Lung (tissue), 12 donors: ENCODE measurements around the gene TRPM3. TPM values are rescaled to one million over a fixed set of nuclear protein-coding genes. Genes with fewer than 3 reads are reported as not detected.

Experiments
- ATAC-seq: fragments of 200-7000 bp; cut with Tn5 transposase; one replicate; pipeline ENCODE4 v1.9.1; 2020; ENCODE audit warnings: moderate number of reproducible peaks; ENCODE audit not compliant: insufficient read depth, low FRiP score
- DNase-seq, 3 donors: peaks; one replicate each; pipeline ENCODE4 v3.0.0-alpha.2; 2013 to 2017
- H3K27ac ChIP-seq, 2 donors: one replicate each; pipeline ENCODE4 v1.5.1; 2013; ENCODE audit warnings: mild to moderate bottlenecking in 2 of 2, moderate library complexity in 2 of 2, control low read depth in 1 of 2, inconsistent platforms in 1 of 2, low read depth in 1 of 2, low read length in 1 of 2
- H3K27me3 ChIP-seq, 3 donors: one replicate each; pipeline ENCODE4 v1.5.1; 2013; ENCODE audit warnings: low read length in 2 of 3; ENCODE audit not compliant: control insufficient read depth in 3 of 3, insufficient read depth in 3 of 3
- H3K36me3 ChIP-seq, 4 donors: one replicate each; pipeline ENCODE4 v1.5.1; 2013; ENCODE audit warnings: low read length in 4 of 4, mild to moderate bottlenecking in 1 of 4, moderate library complexity in 1 of 4; ENCODE audit not compliant: control insufficient read depth in 4 of 4, insufficient read depth in 4 of 4
- H3K4me1 ChIP-seq, 5 donors: one replicate each; pipeline ENCODE4 v1.5.1; 2013; ENCODE audit warnings: low read length in 5 of 5, mild to moderate bottlenecking in 2 of 5, moderate library complexity in 1 of 5; ENCODE audit not compliant: control insufficient read depth in 5 of 5, insufficient read depth in 5 of 5
- H3K4me3 ChIP-seq: one replicate; pipeline ENCODE4 v1.5.1; 2013; ENCODE audit warnings: mild to moderate bottlenecking, control low read depth, moderate library complexity
- H3K9ac ChIP-seq, 2 donors: one replicate each; pipeline ENCODE4 v1.5.1; 2013; ENCODE audit warnings: low read length in 2 of 2, control low read depth in 1 of 2; ENCODE audit not compliant: insufficient read depth in 1 of 2
- H3K9me3 ChIP-seq, 4 donors: one replicate each; pipeline ENCODE4 v1.5.1; 2013; ENCODE audit warnings: low read length in 3 of 4, mild to moderate bottlenecking in 1 of 4, moderate library complexity in 1 of 4; ENCODE audit not compliant: control insufficient read depth in 4 of 4, insufficient read depth in 3 of 4
- WGBS, 2 donors: extraction: QIAGEN DNeasy Blood & Tissue Kit; methylation state at CpG; one replicate each; pipeline ENCODE4 v1.1.7; 2013; 5-methylcytosine and 5-hydroxymethylcytosine counted together
- polyA plus RNA-seq, 2 donors: library from polyadenylated mRNA; stranded (reverse); fragments of 200-250 nt; gene quantifications; one replicate each; pipeline ENCODE4 v1.2.1, GENCODE V29; 2013
- total RNA-seq, 2 donors: library from RNA; depleted of rRNA in 1 of 2; stranded (reverse); fragments of >200 nt in 1 of 2; gene quantifications; one replicate each; pipeline ENCODE4 v1.2.1, GENCODE V29; 2014 to 2021
- TF ChIP-seq, protein P1 (sequence below): IDR thresholded peaks from 2 replicates; pipeline ENCODE4 v1.5.1; 2012; ENCODE audit warnings: mild to moderate bottlenecking; ENCODE audit errors: control extremely low read depth, extremely low read depth
- donor health status: control.
- donor health status: control.
- donor health status: Bipolar disorder and iron deficiency.
- donor health status: healthy.
- donor health status: DM: yes; HTN: yes; CAD: no.

TRPM3 gene
- total and polyA plus RNA-seq, 4 donors = 0.02 to 1.4 (median 0.49) TPM; not detected in 1

DNA sequence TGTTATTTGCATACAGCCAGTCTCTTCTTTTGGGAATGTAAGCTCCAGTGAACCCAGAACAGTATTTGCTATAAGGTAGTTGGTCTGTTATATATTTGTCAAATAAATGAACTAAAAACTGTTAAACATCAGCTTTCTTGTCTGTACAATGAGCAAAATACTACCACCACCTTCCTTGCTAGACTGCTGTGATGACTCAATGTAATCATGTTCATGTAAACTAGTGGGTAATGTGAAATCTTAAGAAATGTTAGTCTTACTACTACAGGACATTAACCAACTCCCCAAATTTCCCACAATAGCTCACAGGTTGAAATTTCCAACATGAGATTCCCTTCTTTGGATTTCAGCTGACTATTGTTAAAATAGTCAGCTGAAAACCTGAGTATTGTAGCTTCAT lies 176.1 kb downstream of the TRPM3 start:
- no peaks in the 10 kb centered on the region for H3K9me3 ChIP-seq
- no peak overlapping the region for H3K4me3 ChIP-seq
- H3K27me3 ChIP-seq = no peaks in the 10 kb centered on the region
- no peaks in the 10 kb centered on the region for H3K4me1 ChIP-seq
- no peak overlapping the region for H3K27ac ChIP-seq
- H3K9ac ChIP-seq = no peak overlapping the region
- ATAC-seq (no peak), DNase-seq (no peak)
- H3K36me3 ChIP-seq = no peaks in the 10 kb centered on the region
- TF ChIP-seq, protein P1, sequence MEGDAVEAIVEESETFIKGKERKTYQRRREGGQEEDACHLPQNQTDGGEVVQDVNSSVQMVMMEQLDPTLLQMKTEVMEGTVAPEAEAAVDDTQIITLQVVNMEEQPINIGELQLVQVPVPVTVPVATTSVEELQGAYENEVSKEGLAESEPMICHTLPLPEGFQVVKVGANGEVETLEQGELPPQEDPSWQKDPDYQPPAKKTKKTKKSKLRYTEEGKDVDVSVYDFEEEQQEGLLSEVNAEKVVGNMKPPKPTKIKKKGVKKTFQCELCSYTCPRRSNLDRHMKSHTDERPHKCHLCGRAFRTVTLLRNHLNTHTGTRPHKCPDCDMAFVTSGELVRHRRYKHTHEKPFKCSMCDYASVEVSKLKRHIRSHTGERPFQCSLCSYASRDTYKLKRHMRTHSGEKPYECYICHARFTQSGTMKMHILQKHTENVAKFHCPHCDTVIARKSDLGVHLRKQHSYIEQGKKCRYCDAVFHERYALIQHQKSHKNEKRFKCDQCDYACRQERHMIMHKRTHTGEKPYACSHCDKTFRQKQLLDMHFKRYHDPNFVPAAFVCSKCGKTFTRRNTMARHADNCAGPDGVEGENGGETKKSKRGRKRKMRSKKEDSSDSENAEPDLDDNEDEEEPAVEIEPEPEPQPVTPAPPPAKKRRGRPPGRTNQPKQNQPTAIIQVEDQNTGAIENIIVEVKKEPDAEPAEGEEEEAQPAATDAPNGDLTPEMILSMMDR = no peak

DNA sequence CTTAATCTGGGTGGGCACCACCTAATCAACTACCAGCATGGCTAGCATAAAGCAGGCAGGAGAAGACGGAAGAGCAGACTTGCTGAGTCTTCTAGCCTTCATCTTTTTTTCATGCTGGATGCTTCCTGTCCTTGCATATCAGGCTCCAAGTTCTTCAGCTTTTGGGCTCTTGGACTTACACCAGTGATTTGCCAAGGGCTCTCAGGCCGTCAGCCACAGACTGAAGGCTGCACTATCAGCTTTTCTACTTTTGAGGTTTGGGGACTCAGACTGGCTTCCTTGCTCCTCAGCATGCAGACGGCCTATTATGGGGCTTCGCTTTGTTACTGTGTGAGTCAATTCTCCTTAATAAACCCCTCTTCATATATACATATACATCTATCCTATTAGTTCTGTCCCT lies 180.2 kb downstream of the TRPM3 start:
- ATAC-seq (no peak), DNase-seq (no peak)
- Histone ChIP-seq H3K27ac (no peak overlapping the region), H3K9me3 (no peaks in the 10 kb centered on the region), H3K27me3 (no peaks in the 10 kb centered on the region), H3K4me3 (no peak overlapping the region), H3K36me3 (no peaks in the 10 kb centered on the region), H3K4me1 (no peaks in the 10 kb centered on the region), H3K9ac (no peak overlapping the region)
- WGBS, 2 donors = 61 to 78% methylated on average over 4 of the region's 4 CpGs
- TF ChIP-seq, protein P1 = no peak

DNA sequence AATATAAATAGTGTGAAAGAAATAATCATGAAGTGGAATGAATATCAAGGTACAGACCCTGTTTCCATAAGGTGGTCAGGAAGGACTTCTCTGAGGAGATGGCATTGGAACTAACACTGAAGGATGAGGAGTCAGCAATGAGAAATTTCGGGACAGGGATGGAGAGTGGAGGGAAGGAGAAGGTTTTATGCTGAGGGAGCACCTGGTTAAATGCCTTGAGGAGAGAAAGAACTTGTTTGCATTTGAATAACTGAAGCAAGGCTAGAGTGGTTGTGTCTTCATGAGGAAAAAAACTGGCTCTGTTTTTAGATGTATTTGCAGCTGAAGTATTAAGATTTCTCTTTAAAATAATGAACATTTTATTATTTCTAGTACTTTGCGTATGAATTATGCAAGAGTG lies 180.8 kb downstream of the TRPM3 start:
- Histone ChIP-seq H3K27me3 (no peaks in the 10 kb centered on the region), H3K9ac (no peak overlapping the region), H3K36me3 (no peaks in the 10 kb centered on the region), H3K27ac (no peak overlapping the region), H3K4me1 (no peaks in the 10 kb centered on the region), H3K9me3 (no peaks in the 10 kb centered on the region), H3K4me3 (no peak overlapping the region)
- DNase-seq = no peak
- TF ChIP-seq, protein P1 = no peak
- 54 to 71% methylated on average over 2 of the region's 2 CpGs for WGBS, 2 donors
- no peak for ATAC-seq

- no peak overlapping the region for H3K4me3 ChIP-seq
- H3K9me3 ChIP-seq = no peaks in the 10 kb centered on the region
- H3K9ac ChIP-seq = no peak overlapping the region
- ATAC-seq = no peak
- H3K36me3 ChIP-seq = no peaks in the 10 kb centered on the region
- 80 to 84% methylated on average over 2 of the region's 2 CpGs for WGBS, 2 donors
- DNase-seq = no peak
- no peaks in the 10 kb centered on the region for H3K27me3 ChIP-seq
- TF ChIP-seq, protein P1 = no peak
- no peak overlapping the region for H3K27ac ChIP-seq
- H3K4me1 ChIP-seq = no peaks in the 10 kb centered on the region
Observed at GRCh38 chr9:70936536-70936935, 184.9 kb downstream of the TRPM3 start.
